ENCODE data around the gene DENND1A.

DENND1A gene

GRCh38 chr9:123651871-123652270 lies 278.1 kb downstream of the DENND1A start:
- Histone ChIP-seq H4K20me1 (ENCODE audit: insufficient read depth, low read length, poor library complexity, severe bottlenecking) (no peaks in the 10 kb centered on the region), H3K79me2 (ENCODE audit: insufficient read depth, low read length) (no peaks in the 10 kb centered on the region), H3K4me3 (ENCODE audit: low read length, poor library complexity, severe bottlenecking) (no peak overlapping the region), H3K9me3 (ENCODE audit: insufficient read depth, low read depth, low read length) (no peaks in the 10 kb centered on the region), H2AFZ (ENCODE audit: low read length) (no peak overlapping the region), H3K4me1 (ENCODE audit: insufficient read depth, low read length, poor library complexity, severe bottlenecking) (no peaks in the 10 kb centered on the region), H3K4me2 (ENCODE audit: low read depth, low read length, poor library complexity, severe bottlenecking) (no peak overlapping the region), H3F3A (ENCODE audit: low read depth) (no peaks in the 10 kb centered on the region), H3K9me2 (replicated peaks; ENCODE audit: low read depth, low read length) (no peaks in the 10 kb centered on the region), H3K36me3 (ENCODE audit: insufficient read depth, low read length) (no peaks in the 10 kb centered on the region), H3K9ac (ENCODE audit: low read depth, low read length, poor library complexity, severe bottlenecking) (no peak overlapping the region), H3K27me3 (ENCODE audit: insufficient read depth, low read length, poor library complexity, severe bottlenecking) (no peaks in the 10 kb centered on the region)
- TF ChIP-seq EZH2phosphoT487 (IDR thresholded peaks at IDR 0.05; ENCODE audit: borderline replicate concordance) = no peak
- TF ChIP-seq CTCF (conservative IDR thresholded peaks at IDR 0.05; ENCODE audit: low read length) = no peak

- TF ChIP-seq CTCF (conservative IDR thresholded peaks at IDR 0.05; ENCODE audit: low read length) (no peak), EZH2phosphoT487 (IDR thresholded peaks at IDR 0.05; ENCODE audit: borderline replicate concordance) (no peak)
- no peak overlapping the region for H3K9ac ChIP-seq (ENCODE audit: low read depth, low read length, poor library complexity, severe bottlenecking)
- no peak overlapping the region for H2AFZ ChIP-seq (ENCODE audit: low read length)
- H3K36me3 ChIP-seq (ENCODE audit: insufficient read depth, low read length) = no peaks in the 10 kb centered on the region
- no peak overlapping the region for H3K4me2 ChIP-seq (ENCODE audit: low read depth, low read length, poor library complexity, severe bottlenecking)
- H3K9me3 ChIP-seq (ENCODE audit: insufficient read depth, low read depth, low read length) = no peaks in the 10 kb centered on the region
- H3K27me3 ChIP-seq (ENCODE audit: insufficient read depth, low read length, poor library complexity, severe bottlenecking) = no peaks in the 10 kb centered on the region
- H4K20me1 ChIP-seq (ENCODE audit: insufficient read depth, low read length, poor library complexity, severe bottlenecking) = no peaks in the 10 kb centered on the region
- H3K9me2 ChIP-seq (replicated peaks; ENCODE audit: low read depth, low read length) = no peaks in the 10 kb centered on the region
- H3F3A ChIP-seq (ENCODE audit: low read depth) = no peaks in the 10 kb centered on the region
- no peaks in the 10 kb centered on the region for H3K79me2 ChIP-seq (ENCODE audit: insufficient read depth, low read length)
- H3K4me3 ChIP-seq (ENCODE audit: low read length, poor library complexity, severe bottlenecking) = no peak overlapping the region
- H3K4me1 ChIP-seq (ENCODE audit: insufficient read depth, low read length, poor library complexity, severe bottlenecking) = no peaks in the 10 kb centered on the region
These were observed 278.7 kb downstream of the DENND1A start for GRCh38 chr9:123651273-123651672.

- TF ChIP-seq EZH2phosphoT487 (IDR thresholded peaks at IDR 0.05; ENCODE audit: borderline replicate concordance) = no peak
- TF ChIP-seq CTCF (conservative IDR thresholded peaks at IDR 0.05; ENCODE audit: low read length) = no peak
- no peak overlapping the region for H2AFZ ChIP-seq (ENCODE audit: low read length)
- peaks cover 5% of the 10 kb centered on the region for H3K27me3 ChIP-seq (ENCODE audit: insufficient read depth, low read length, poor library complexity, severe bottlenecking)
- no peak overlapping the region for H3K4me3 ChIP-seq (ENCODE audit: low read length, poor library complexity, severe bottlenecking)
- H3F3A ChIP-seq (ENCODE audit: low read depth) = no peaks in the 10 kb centered on the region
- H3K4me1 ChIP-seq (ENCODE audit: insufficient read depth, low read length, poor library complexity, severe bottlenecking) = no peaks in the 10 kb centered on the region
- H3K79me2 ChIP-seq (ENCODE audit: insufficient read depth, low read length) = no peaks in the 10 kb centered on the region
- H3K4me2 ChIP-seq (ENCODE audit: low read depth, low read length, poor library complexity, severe bottlenecking) = no peak overlapping the region
- no peaks in the 10 kb centered on the region for H4K20me1 ChIP-seq (ENCODE audit: insufficient read depth, low read length, poor library complexity, severe bottlenecking)
- no peaks in the 10 kb centered on the region for H3K9me2 ChIP-seq (replicated peaks; ENCODE audit: low read depth, low read length)
- no peaks in the 10 kb centered on the region for H3K9me3 ChIP-seq (ENCODE audit: insufficient read depth, low read depth, low read length)
- H3K9ac ChIP-seq (ENCODE audit: low read depth, low read length, poor library complexity, severe bottlenecking) = no peak overlapping the region
- no peaks in the 10 kb centered on the region for H3K36me3 ChIP-seq (ENCODE audit: insufficient read depth, low read length)
These were observed 280.0 kb downstream of the DENND1A start for GRCh38 chr9:123649909-123650308.
